ENCODE measurements around the gene BRAT1.
A peak's percentile ranks its signal among the peaks of the same experiment; 100 is the strongest.

The BRAT1 gene

GRCh38 chr7:2495418-2496299 is 59.7 kb downstream of the BRAT1 start:
- DNase-seq = peak; percentile 80

- DNase-seq = no peak
Observed at GRCh38 chr7:2494191-2495130, 60.9 kb downstream of the BRAT1 start.

GRCh38 chr7:2493205-2494164 is 61.8 kb downstream of the BRAT1 start:
- no peak for DNase-seq

- DNase-seq = no peak
Observed at GRCh38 chr7:2492038-2492437, 63.3 kb downstream of the BRAT1 start.

- DNase-seq = peak; percentile 55
Observed at GRCh38 chr7:2490181-2490651, 65.1 kb downstream of the BRAT1 start.

- DNase-seq = peak; percentile 21
Observed at GRCh38 chr7:2488681-2489080, 66.6 kb downstream of the BRAT1 start.

- peak; percentile 62 for DNase-seq
Observed at GRCh38 chr7:2488272-2488645, 67.1 kb downstream of the BRAT1 start.
